ENCODE data around the gene HOMER2. TPM values are rescaled to one million over a fixed set of nuclear protein-coding genes. Genes with fewer than 3 reads are reported as not detected.

The HOMER2 gene
- total RNA-seq, 1 donor from 2014 or later: 48.5 TPM

- no peak for DNase-seq
- H3K9me3 ChIP-seq (replicated peaks): no peaks in the 10 kb centered on the region
- intact Hi-C loops (cut with micrococcal nuclease): no loop called here
- peaks cover 44% of the 10 kb centered on the region for H3K4me1 ChIP-seq
- H3K27me3 ChIP-seq (ENCODE audit: low read depth): no peaks in the 10 kb centered on the region
- no peak overlapping the region for H3K4me3 ChIP-seq
- no peak for TF ChIP-seq CTCF (IDR thresholded peaks at IDR 0.05; ENCODE audit: borderline replicate concordance)
- H3K27ac ChIP-seq (replicated peaks): no peak overlapping the region
- H3K36me3 ChIP-seq: no peaks in the 10 kb centered on the region
Measured at GRCh38 chr15:82916161-82916952, 36.2 kb downstream of the HOMER2 start.

- Histone ChIP-seq H3K27ac (replicated peaks) (no peak overlapping the region), H3K4me3 (no peak overlapping the region), H3K27me3 (ENCODE audit: low read depth) (no peaks in the 10 kb centered on the region), H3K9me3 (replicated peaks) (peaks cover 4% of the 10 kb centered on the region), H3K36me3 (no peaks in the 10 kb centered on the region), H3K4me1 (peaks cover 35% of the 10 kb centered on the region)
- no peak for DNase-seq
- TF ChIP-seq CTCF (IDR thresholded peaks at IDR 0.05; ENCODE audit: borderline replicate concordance): no peak
- intact Hi-C loops (cut with micrococcal nuclease): no loop called here
Measured at GRCh38 chr15:82914396-82914795, 38.1 kb downstream of the HOMER2 start.

- intact Hi-C loops (cut with micrococcal nuclease): no loop called here
- Histone ChIP-seq H3K27me3 (ENCODE audit: low read depth) (no peaks in the 10 kb centered on the region), H3K9me3 (replicated peaks) (peaks cover 20% of the 10 kb centered on the region), H3K36me3 (no peaks in the 10 kb centered on the region), H3K4me3 (no peak overlapping the region), H3K4me1 (peaks cover 7% of the 10 kb centered on the region), H3K27ac (replicated peaks) (no peak overlapping the region)
- TF ChIP-seq CTCF (IDR thresholded peaks at IDR 0.05; ENCODE audit: borderline replicate concordance): no peak
- no peak for DNase-seq
Measured at GRCh38 chr15:82911458-82911857, 41.1 kb downstream of the HOMER2 start.

- intact Hi-C loops (cut with micrococcal nuclease): no loop called here
- H3K4me3 ChIP-seq: no peak overlapping the region
- peaks cover 20% of the 10 kb centered on the region for H3K9me3 ChIP-seq (replicated peaks)
- H3K27ac ChIP-seq (replicated peaks): no peak overlapping the region
- no peak for TF ChIP-seq CTCF (IDR thresholded peaks at IDR 0.05; ENCODE audit: borderline replicate concordance)
- DNase-seq: no peak
- no peaks in the 10 kb centered on the region for H3K27me3 ChIP-seq (ENCODE audit: low read depth)
- H3K36me3 ChIP-seq: no peaks in the 10 kb centered on the region
- H3K4me1 ChIP-seq: peaks cover 3% of the 10 kb centered on the region
Measured at GRCh38 chr15:82910721-82911120, 41.8 kb downstream of the HOMER2 start.

GRCh38 chr15:82909080-82909815 is 43.3 kb downstream of the HOMER2 start:
- TF ChIP-seq CTCF (IDR thresholded peaks at IDR 0.05; ENCODE audit: borderline replicate concordance): no peak
- Histone ChIP-seq H3K4me3 (no peak overlapping the region), H3K4me1 (peaks cover 7% of the 10 kb centered on the region), H3K36me3 (no peaks in the 10 kb centered on the region), H3K9me3 (replicated peaks) (peaks cover 20% of the 10 kb centered on the region), H3K27ac (replicated peaks) (no peak overlapping the region), H3K27me3 (ENCODE audit: low read depth) (no peaks in the 10 kb centered on the region)
- DNase-seq: no peak
- intact Hi-C loops (cut with micrococcal nuclease): no loop called here
